GM19324 (cell line): ENCODE data around the gene FSIP2.
"Not testable (repeated sequence)": the region's sequence is repeated elsewhere in the genome, so short reads cannot be mapped to it uniquely, and the experiment has no call there.

Source experiments
- ATAC-seq: cut with Tn5 transposase; IDR thresholded peaks from one replicate; pipeline ENCODE4 v1.9.1; 2021; ENCODE audit warnings: mild to moderate bottlenecking, moderate library complexity; ENCODE audit not compliant: unreplicated experiment, low FRiP score

FSIP2 gene

DNA sequence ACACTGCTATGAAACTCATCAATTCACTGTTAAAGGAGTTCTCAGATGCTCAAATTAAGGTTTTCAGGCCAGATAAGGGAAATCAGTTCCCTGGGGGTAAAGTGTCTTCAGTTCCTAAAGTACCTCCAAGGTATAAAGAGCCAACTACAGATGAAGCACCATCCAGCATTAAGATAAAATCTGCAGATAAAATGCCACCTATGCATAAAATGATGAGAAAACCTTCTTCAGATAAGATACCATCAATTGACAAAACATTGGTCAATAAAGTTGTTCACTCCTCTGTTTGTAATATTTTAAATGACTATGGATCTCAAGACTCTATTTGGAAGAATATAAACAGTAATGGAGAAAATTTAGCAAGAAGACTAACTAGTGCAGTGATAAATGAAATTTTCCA lies 68.2 kb downstream of the FSIP2 start:
- no peak for ATAC-seq

- ATAC-seq = no peak
Measured at GRCh38 chr2:185807351-185807750, 68.7 kb downstream of the FSIP2 start.

DNA sequence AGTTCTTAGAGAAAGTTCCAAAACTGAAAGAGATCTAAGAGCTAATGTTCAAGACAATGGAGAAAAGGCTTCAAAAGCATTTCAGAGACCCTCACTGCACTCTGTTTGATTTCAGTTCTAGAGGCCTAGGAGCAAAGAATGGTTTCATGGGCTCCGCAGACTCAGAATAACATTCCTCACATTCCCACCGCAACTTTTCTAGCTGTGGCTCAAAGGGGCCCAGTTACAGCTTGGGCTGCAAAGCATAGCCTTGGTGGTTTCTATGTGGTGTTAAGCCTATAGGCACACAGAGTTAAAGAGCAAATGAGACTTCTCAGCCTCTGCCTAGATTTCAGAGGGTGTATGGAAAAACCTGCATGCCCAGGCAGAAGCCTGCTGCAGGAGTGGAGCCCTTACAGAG lies 73.0 kb downstream of the FSIP2 start:
- no peak for ATAC-seq

- no peak for ATAC-seq
Measured at GRCh38 chr2:185813707-185814106, 75.1 kb downstream of the FSIP2 start.

DNA sequence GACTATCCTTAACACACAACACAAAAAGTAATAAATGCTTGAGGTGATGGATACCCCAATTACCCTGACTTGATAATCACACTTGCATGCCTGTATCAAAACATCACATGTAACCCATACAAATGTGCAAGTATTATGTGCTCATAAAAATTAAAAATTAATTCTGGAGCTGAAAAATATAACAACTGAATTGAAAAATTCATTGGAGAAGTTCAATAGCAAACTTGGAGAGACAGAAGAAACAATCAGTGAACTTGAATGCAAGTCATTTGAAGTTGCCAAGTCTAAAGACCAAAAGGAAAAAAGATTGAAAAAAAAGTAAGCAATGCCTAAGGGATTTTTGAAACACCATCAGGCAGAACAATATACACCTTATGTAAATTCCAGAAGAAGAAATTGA lies 79.4 kb downstream of the FSIP2 start:
- no peak for ATAC-seq

DNA sequence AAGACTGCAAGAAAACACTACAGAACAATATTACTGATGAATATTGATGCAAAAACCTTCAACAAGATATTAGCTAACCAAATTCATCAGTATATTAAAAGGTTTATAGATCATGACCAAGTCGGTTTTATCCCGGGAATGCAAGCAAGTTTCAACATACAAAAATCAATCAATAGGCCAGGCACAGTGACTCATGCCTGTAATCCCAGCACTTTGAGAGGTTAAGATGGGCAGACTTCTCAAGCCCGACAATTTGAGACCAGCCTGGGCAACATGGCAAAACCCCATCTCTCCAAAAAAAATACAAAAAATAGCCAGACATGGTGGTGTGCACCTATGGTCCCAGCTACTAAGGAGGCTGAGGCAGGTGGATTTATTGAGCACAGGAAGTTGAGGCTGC lies 82.9 kb downstream of the FSIP2 start:
- ATAC-seq = no peak

DNA sequence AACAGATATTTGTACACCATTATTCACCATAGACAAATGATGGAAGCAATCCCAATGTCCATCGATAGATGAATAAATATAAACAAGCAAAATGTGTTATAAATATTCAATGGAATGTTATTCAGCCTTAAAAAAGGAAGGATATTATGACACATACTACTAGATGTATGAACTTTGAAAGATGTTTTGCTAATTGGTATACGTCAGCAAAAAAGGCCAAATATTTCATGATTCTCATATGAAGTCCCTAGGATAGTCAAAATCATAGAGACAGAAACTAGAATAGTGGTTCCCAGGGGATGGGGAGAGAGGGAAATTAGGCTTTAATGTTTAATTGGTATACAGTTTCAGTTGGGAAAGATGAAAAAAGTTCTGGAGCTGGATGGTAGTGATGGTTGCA lies 85.2 kb downstream of the FSIP2 start:
- ATAC-seq = no peak

DNA sequence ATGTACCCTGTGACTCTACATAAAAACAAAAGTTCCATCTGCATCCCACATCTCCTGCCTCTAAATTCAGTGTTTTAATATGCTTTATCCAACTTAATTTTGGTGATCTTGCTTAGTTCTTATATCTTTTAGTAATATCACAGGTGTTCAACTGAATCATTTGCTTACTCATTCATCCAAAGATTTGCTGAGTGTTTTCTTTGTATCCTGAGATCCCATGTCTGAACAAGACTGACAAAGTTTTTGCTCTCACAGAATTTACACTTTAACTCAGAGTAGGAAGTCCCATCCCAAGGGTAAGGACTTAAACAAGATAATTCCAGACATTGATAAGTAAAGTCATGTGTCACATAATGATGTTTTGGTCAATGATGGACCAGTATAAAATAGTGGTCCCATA lies 87.0 kb downstream of the FSIP2 start:
- no peak for ATAC-seq

GRCh38 chr2:185828326-185828725 lies 89.7 kb downstream of the FSIP2 start:
- no peak for ATAC-seq

DNA sequence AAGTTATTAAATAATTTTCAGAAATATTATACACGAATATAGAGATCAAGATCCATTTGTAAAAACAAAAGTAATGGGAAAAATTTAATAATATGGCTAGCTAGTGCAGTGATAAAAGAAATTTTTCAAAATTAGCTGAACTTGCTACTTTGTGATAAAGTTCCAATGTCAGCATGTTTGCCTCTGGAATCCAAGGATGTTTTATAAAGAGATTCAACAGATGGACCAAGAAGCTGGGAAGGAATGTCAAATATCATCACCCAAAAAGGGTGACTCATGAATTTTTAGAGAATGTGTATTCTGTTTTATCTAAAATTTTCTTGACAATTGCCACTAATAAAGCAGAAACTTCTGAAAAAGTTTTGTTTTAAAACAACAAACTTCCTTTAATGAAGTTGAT lies 95.3 kb downstream of the FSIP2 start:
- ATAC-seq = no peak

DNA sequence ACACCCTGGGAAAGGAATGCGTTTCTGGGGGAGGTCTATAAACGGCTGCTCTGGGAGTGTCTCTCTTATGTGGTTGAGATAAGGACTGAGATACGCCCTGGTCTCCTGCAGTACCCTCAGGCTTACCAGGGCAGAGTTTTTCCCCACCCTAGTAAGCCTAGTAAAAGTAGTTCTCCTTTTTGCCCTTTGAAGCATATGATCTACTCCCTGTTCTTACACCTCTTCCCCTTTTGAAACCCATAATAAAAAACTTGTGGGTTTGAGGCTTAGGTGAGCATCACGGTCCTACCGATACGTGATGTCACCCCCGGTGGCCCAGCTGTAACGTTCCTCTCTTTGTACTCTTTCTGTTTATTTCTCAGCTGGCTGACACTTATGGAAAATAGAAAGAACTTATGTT lies 97.4 kb downstream of the FSIP2 start:
- no peak for ATAC-seq

- no peak for ATAC-seq
Measured at GRCh38 chr2:185854885-185855284, 116.3 kb downstream of the FSIP2 start.

- ATAC-seq = no peak
Measured at GRCh38 chr2:185857691-185858090, 119.1 kb downstream of the FSIP2 start.

GRCh38 chr2:185859506-185859905 lies 120.9 kb downstream of the FSIP2 start:
- ATAC-seq = no peak

DNA sequence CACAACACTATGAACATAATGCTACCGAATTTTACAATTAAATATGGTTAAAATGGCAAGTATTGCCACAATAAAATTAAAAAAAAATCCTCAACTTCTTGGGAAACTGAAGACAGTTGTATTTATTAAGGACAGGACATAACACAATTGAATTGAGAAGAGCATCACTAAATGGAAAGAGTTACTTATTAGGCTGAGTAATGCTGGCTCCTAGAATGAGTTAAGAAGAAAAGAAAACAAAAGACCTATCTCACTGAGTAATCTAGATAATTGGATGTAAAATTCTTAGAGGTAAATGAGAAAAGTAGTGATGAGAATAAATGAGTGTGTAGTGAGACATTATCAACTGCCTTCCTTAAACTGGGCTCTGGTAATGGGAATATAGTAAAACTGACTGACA lies 121.7 kb downstream of the FSIP2 start:
- no peak for ATAC-seq

- no peak for ATAC-seq
Measured at GRCh38 chr2:185862657-185863398, 124.2 kb downstream of the FSIP2 start.

- ATAC-seq = not testable (repeated sequence)
Measured at GRCh38 chr2:185864468-185865260, 126.1 kb downstream of the FSIP2 start.

- no peak for ATAC-seq
Measured at GRCh38 chr2:185875136-185875931, 136.7 kb downstream of the FSIP2 start.

DNA sequence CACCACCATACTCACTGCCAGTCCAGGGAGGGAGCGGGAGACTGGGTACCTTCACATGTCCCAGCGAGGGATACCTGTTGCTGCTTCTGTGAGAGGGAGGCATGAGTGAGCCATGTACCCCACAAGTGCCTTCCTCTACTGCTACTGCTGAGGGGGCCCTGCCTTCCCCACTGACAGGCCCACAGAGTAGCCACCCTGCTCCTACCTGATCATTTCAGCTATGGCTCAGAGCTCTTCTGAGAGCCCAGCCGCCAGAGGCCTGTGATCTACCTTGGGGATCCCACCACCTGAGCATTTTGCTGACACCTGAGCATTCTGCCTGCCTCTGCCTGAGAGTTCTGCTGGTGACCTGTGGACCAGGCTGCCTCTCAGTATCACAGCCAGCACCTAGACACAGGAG lies 137.6 kb downstream of the FSIP2 start:
- ATAC-seq = no peak

DNA sequence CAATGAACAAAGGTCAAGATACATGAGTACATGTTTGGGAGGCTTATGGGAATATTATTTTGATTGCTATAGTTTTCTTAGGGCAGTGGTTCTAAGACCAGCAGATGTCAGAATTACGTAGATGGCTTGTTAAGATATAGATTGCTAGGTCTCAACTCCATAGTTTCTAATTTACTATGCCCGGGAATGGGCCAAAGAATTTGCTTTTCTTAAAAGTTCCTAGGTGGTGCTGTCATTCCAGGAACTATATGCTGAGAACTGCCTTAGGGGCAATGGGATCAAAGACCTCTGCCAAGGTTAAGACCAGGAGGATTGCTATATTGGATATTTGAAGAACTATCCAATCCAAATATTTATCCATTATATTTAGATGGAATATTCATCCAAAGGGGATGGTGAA lies 141.8 kb downstream of the FSIP2 start:
- ATAC-seq = no peak
